GM18508 (cell line): ENCODE data around the gene OR51G2.
"Not testable (repeated sequence)": the region's sequence is repeated elsewhere in the genome, so short reads cannot be mapped to it uniquely, and the experiment has no call there.

Experiments used
- ATAC-seq: cut with Tn5 transposase; IDR thresholded peaks from one replicate; pipeline ENCODE4 v1.9.1; 2021; ENCODE audit warnings: moderate number of reproducible peaks; ENCODE audit not compliant: insufficient read depth, unreplicated experiment

Gene OR51G2

DNA sequence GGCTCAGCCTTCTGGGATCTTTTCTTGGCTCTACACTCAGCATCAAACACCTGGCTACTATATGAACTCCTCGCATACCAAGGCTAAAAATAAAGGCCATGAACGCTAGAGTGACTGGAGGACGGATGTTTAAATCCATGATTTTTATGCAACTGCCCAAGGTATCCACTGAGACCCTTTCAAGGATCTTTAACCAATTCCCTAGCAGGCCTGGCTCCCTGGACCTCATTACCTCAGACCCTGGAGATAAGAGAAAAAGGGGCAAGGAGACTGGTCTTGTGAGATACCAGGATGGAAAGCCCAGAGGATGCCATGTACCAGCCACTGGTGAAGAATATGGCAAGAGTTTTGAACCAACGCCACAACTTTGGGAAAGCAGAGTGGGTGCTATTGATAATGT lies at the start of gene OR51G2:
OR51G2 (minus strand) TSS at position 101 of the 400 bp plus-strand sequence. CDS start 3,687 bp downstream, outside the sequence.
- ATAC-seq: no peak

- ATAC-seq: no peak
Observed at GRCh38 chr11:4962816-4963215, 43.7 kb upstream of the OR51G2 start.

- ATAC-seq: no peak
Observed at GRCh38 chr11:4960877-4961276, 41.7 kb upstream of the OR51G2 start.

- no peak for ATAC-seq
Observed at GRCh38 chr11:4957396-4957795, 38.2 kb upstream of the OR51G2 start.

DNA sequence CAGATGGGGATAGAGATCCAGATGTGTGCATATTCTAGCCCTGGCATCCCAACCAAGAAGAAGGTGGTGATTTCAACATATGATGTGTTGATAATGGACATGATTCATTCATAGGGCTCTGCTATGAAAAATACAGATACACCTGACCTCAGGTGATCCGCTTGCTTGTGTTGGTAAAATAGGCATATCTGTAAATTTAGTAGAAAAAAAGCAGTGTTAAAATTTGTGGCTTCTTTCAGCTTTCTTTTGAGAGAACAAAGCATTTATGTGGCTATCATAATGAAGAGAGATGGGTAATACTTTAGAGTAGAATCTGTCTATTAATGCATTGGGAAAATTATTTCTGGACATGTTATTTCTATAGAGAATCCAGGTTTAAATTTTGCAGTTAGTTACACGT lies 36.5 kb upstream of the OR51G2 start, which contains the start of gene OR51A2:
OR51A2 (minus strand) TSS at position 101 of the 400 bp plus-strand sequence; CDS start at position 101, 0 bp downstream.
- not testable (repeated sequence) for ATAC-seq

GRCh38 chr11:4947505-4947904 lies 28.4 kb upstream of the OR51G2 start, which contains the start of gene OR51A4:
OR51A4 (minus strand) TSS chr11:4947605; CDS start chr11:4947100, 505 bp downstream.
- ATAC-seq: no peak

DNA sequence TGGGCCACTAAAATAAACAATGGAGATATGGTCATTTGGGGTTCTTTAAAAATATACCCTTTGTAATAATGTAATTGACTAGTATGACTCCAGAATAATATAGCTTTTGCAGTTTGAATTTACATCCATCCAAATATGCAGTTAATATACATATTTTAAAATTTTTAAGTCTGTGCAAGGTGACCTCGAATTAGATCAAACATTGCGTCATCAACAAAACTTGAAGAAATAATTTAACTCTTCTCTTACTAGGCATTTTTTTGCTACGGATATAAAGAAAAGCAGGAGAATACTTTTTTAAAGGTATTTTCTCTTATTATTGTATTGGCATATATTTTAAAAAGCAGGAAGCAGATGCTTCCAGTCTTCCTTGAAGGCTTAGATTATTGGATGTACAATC lies 17.6 kb upstream of the OR51G2 start:
- no peak for ATAC-seq

DNA sequence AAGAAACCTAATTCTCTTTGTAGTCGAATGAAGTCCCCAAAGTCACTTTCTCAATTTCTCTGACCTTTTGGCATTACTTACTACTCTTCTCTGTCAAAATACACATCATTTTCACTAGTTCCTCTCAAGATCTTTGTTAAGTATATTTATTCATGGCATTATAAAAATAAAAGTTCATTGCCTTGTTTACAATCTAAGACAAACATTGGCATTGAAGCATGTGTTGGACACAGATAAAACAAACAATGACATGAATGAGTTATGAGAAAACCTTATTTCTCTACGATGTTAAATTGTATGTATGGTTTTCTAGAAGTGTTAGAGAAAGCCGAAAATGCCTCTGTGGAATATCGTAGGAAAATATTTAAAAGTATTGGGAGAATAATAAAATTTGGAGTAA lies 13.6 kb upstream of the OR51G2 start:
- no peak for ATAC-seq

DNA sequence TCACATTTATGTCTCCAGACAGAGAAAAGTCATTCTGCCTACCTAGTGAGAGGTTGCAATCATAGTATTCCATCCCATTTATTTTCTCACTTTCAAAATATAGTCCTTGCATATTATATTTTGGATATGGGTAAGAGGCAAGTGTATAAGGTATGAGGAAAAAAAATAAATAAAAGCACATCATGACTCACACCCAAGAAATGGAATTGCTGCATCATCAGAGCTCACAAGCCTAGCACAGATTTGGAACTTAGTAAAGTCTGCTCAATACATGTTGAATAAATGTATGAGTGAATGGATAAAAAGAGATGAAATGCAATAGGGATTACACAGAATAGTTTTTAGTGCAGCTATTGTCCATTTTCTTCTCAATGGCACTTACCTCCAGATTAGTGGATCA lies 7.5 kb upstream of the OR51G2 start:
- no peak for ATAC-seq

GRCh38 chr11:4924239-4924638 lies 5.1 kb upstream of the OR51G2 start, which contains the start of gene OR51G1:
OR51G1 (minus strand) TSS chr11:4924339; CDS start chr11:4924339, 0 bp downstream.
- ATAC-seq: no peak

DNA sequence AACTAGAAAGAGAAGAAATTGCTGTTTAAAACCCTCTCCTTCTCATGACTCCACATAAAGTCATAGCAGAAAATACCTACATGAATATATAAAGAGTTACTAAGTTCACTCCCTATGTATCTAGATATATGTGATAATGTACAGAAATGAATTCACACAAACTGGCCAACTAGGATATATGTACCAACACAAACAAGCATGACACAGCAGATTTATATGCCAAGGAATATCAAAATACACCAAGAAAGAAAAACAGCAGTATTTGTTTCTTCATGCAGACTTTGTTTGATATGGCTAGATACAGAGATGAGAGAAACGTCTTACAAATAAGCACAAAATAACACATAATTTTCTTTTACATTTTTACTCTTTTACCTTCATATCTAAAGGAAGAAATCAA lies 3.2 kb upstream of the OR51G2 start:
- no peak for ATAC-seq

DNA sequence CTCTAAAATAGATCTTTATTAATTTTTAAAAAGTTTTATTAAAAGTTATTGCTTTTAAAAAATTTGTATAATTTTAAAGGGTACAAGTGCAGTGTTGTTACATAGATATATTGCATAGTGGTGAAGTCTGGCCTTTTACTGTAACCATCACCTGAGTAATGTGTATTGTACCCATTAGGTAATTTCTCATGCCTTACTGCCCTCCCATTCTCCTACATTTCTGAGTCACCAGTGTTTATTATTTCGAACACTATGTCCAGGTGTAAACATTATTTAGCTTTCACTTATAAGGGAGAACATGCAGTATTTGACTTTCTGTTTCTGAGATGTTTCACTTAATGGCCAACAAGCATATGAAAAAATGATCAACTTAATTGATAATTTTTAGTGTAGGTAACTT lies 2.6 kb upstream of the OR51G2 start:
- ATAC-seq: no peak

DNA sequence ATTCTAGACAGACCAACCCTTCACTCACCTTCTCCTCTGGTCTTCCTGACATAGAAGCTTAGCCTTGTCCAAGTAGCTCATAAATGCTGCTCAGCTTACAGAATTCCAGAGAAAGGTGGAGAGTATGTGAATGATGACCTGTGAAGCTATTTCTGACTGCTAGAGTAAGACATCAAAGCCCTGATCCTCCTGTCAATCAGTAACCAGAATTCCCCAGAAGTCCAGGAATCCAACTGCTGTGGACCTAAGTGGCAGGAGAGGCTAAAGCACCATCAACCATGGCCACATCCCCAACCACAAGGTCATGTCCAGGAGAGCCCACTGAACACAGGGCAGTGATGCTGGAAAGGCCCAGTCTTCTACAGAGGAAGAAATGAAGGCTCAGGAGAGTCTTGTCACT lies 2.6 kb downstream of the OR51G2 start:
- no peak for ATAC-seq

DNA sequence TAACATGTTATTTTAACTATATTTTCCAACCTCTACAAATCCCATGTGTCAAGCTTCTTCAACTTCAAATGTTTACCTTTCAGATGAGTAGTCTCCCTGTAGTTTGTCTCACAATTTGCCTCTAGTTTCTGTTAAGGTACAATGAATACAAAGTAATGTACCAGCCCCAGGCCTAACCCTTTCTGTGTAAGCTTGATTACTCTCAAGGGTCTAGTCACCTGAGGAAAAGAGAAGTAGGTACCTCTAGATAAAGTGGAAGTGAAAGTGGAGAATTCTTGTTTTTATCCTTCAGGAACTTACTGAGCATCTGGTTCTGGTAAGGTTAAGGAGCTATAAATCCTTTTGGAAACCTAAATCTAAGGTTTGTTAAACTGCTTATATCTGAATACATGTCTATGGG lies 15.7 kb downstream of the OR51G2 start, which contains the start of gene OR51A7:
OR51A7 (plus strand) TSS at position 300 of the 400 bp plus-strand sequence. CDS start 3,587 bp downstream, outside the sequence.
- no peak for ATAC-seq

DNA sequence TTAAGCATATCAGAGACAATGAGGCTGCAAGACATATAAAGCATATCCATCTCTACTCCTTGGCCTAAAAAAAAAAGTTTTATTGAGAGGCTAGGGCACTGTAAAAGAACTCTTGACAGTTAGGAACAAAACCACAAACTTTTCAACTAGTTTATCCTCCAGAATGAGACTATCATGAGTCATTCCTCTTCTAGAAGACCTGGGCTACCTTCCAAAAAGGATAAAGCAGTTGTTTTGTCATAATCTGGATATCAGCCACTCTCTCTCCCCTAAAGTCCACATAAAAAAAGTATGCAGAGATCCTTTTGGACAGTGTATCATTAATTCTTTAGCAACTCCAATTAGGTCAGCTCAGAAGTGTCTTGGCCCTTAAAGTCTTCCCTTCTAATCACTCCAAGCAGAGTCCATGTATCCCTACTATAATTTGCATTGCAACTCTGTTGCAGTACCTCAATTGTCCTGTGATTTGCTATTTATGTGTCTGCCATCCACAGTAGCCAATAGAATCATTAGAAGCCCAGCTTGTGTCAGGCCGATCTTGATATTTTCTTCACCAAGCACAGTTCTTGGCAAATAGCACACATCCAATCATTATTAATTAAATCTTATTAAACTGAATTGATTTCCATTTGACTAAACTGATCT lies 27.0 kb downstream of the OR51G2 start:
- no peak for ATAC-seq

DNA sequence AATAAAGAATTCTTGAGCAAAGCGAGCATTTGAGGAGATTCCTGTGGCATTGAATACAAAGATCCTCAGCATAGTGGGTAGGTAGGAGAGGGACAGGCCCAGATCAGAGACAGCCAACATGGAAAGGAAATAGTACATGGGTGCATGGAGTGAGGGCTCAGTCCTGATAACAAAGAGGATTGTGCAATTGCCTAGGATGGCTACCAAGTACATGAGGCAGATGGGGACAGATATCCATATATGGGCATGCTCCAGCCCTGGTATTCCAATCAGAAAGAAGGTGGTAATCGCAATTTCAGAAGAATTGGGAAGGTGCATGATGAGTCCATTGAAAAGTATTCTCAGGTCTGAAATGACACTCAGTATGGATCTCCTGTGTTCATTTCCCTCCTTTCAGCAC lies 28.9 kb downstream of the OR51G2 start:
- no peak for ATAC-seq

- no peak for ATAC-seq
Observed at GRCh38 chr11:4887591-4887990, 31.6 kb downstream of the OR51G2 start.

DNA sequence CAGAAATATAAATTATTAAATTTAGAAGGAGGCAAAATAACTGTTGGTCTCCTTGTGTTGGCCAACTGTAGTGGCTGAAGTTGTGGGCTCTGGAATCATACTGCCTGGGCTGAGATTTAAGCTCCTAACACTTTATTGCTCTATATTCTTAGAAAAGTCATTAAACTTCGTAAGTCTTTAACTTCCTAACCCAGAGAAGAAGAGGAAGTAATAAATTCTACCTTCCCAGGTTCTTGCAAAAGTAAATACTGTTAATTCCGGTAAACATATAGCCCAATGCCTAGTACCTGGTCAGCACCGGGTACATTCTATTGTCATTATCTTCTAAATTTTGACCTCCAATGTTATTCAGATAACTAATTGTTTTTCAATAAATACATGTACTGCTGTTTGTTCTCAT lies 33.0 kb downstream of the OR51G2 start:
- ATAC-seq: no peak

DNA sequence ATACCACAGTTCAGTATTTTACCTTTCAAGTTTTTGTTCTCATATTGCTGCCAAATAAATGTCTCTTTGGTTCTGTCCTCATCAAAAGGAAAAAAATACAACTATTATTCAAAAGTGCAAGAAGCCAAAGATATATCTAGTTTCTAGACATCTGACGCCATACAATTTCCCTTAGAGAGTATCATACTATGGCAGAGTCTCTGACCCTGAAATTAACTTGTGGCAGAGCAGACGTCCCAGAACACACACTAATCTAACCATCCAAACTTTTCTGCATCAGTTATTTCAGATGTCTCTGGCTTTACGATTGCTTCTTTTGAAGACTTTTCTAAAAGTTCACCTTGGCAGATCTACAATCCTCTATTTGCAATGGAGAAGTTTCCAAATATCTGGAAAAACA lies 34.8 kb downstream of the OR51G2 start:
- ATAC-seq: no peak

DNA sequence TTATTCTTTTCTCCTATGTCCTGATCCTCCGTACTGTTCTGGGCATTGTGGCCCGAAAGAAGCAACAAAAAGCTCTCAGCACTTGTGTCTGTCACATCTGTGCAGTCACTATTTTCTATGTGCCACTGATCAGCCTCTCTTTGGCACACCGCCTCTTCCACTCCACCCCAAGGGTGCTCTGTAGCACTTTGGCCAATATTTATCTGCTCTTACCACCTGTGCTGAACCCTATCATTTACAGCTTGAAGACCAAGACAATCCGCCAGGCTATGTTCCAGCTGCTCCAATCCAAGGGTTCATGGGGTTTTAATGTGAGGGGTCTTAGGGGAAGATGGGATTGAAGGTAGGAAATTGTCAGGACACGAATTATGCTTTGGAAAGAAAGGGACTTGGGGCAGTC lies 36.6 kb downstream of the OR51G2 start:
- no peak for ATAC-seq

DNA sequence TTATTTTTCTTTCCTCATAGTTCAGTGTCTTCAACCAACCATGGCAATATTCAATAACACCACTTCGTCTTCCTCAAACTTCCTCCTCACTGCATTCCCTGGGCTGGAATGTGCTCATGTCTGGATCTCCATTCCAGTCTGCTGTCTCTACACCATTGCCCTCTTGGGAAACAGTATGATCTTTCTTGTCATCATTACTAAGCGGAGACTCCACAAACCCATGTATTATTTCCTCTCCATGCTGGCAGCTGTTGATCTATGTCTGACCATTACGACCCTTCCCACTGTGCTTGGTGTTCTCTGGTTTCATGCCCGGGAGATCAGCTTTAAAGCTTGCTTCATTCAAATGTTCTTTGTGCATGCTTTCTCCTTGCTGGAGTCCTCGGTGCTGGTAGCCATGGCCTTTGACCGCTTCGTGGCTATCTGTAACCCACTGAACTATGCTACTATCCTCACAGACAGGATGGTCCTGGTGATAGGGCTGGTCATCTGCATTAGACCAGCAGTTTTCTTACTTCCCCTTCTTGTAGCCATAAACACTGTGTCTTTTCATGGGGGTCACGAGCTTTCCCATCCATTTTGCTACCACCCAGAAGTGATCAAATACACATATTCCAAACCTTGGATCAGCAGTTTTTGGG lies 37.2 kb downstream of the OR51G2 start, which contains the start of gene OR51T1:
OR51T1 (plus strand) TSS at position 41 of the 641 bp plus-strand sequence; CDS start at position 41, 0 bp downstream.
- no peak for ATAC-seq

DNA sequence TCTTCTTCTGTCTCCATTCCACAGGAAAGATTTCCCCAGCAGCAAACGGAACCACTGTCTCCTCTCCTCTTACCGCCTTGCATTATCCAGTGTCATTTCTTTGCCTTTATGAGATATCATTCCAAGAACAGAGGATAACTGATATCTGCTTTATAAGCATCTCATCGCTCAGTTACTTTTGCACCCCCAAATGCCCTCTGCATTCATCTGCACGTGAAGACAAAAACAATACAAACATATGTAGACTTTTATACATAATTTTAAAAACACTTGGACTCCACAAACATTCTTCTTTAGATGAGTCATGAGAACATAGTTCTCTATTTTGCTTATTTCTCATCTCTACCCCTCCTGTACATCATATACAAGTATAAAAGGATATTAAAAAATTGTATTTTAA lies 38.0 kb downstream of the OR51G2 start:
- ATAC-seq: no peak
